Measurements from ENCODE around the gene TELO2.
"Not testable (repeated sequence)": the region's sequence is repeated elsewhere in the genome, so short reads cannot be mapped to it uniquely, and the experiment has no call there.

Gene TELO2

DNA sequence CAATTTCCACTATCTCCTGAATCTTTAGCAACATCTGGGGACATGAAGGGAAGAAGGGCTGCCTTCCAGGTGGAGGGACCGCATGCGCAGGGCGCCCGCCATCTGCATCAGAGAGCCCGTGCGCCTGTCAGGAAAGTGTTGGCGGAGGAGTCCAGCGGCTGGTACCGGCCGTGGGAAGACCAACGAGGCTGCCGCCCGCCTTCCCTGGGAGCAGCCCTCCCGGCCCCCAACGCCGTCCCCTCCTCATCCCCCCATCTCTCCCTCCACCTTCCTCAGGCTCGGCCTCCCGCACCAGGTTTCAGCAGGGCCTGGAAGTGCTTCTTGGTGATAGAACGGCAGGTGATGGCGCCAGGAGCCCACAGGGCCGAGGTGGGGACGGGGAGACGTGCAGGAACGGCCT is 27.1 kb upstream of the TELO2 start:
- DNase-seq (ENCODE audit: extremely low read depth, low read depth): no peak
- TF ChIP-seq, protein P1, sequence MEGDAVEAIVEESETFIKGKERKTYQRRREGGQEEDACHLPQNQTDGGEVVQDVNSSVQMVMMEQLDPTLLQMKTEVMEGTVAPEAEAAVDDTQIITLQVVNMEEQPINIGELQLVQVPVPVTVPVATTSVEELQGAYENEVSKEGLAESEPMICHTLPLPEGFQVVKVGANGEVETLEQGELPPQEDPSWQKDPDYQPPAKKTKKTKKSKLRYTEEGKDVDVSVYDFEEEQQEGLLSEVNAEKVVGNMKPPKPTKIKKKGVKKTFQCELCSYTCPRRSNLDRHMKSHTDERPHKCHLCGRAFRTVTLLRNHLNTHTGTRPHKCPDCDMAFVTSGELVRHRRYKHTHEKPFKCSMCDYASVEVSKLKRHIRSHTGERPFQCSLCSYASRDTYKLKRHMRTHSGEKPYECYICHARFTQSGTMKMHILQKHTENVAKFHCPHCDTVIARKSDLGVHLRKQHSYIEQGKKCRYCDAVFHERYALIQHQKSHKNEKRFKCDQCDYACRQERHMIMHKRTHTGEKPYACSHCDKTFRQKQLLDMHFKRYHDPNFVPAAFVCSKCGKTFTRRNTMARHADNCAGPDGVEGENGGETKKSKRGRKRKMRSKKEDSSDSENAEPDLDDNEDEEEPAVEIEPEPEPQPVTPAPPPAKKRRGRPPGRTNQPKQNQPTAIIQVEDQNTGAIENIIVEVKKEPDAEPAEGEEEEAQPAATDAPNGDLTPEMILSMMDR (IDR thresholded peaks at IDR 0.05; ENCODE audit: low read depth, low read length): no peak

DNA sequence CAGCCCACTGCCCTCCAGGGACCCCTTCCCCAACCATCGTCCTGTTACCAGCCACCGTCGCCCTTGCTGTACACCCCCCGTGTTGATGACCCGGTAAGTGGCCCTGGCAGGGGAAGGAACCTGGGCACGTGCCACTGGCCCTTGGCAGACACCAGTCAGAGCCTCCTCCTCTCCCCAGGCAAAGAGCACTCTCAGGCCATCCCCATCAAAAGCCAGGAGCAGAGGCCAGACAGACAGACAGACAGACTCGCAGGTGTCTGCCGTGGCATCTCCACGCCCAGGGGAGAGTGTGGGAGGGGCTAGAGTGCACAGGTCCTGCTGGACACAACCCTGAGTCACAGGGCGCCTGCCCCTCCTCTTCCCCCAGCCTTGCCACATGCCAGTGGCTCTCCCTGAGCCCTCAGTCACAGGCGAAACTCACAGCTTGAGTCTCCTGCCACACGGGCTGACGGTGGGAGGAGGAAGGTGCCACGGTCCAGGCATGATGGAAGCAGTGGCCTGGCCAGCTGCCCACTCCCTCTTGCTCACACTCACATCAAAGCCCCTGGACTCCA is 26.1 kb upstream of the TELO2 start:
- DNase-seq (ENCODE audit: extremely low read depth, low read depth): no peak
- TF ChIP-seq, protein P1 (IDR thresholded peaks at IDR 0.05; ENCODE audit: low read depth, low read length): no peak

DNA sequence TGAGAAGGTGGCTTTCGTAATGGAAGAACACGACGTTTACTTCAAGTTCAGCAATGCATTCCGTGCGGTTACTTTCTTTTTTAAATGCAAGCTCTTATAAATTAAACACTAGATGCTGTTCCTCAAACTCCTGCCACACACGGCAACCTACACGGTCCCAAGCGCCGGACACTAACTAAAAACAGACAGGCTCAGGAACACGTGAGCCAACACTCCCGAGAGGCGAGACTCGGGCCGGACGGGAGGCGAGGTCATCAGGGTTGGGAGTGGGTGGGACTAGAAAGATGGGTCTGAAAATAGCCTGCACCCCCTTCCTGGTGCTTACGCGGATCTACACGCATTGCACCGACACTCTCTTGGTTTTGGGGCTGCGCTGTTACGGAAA is 24.7 kb upstream of the TELO2 start:
- TF ChIP-seq, protein P1 (IDR thresholded peaks at IDR 0.05; ENCODE audit: low read depth, low read length): no peak
- DNase-seq (ENCODE audit: extremely low read depth, low read depth): no peak

DNA sequence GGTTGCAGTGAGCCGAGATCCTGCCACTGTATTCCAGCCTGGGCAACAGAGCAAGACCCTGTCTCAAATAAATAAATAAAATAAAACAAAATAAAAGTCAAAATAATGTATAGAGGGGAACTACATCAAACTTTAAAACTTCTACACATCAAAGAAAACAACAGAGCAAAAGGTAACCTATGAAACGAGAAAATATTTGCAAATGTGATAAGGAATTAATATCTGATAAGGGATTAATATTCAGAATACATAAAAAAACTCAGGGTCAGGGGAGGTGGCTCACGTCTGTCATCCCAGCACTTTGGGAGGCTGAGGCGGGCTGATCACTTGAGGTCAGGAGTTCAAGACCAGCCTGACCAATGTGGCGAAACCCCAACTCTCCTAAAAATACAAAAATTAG is 24.0 kb upstream of the TELO2 start:
- DNase-seq (ENCODE audit: extremely low read depth, low read depth): not testable (repeated sequence)

DNA sequence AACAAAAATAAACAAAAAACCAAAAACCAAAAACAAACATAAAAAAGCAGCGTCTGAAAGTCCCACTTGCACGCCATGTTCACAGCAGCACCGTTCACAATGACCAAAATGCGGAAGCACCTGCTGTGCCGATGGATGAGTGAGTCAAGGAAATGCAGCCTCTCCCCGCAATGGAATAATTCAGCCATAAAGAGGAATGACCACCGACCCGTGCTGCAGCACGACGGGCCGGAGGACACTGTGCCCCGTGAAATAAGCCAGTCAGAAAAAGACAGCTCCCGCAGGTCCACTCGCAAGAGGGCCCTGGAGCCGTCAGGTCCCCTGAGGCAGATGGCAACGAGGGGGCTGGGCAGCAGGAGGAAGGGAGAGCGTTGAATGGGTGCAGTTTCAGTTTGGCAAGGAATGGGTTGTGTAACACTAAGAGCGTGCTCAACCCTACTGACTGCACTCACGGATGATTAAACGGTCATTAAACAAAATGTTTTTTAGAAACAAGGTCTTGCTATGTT is 23.4 kb upstream of the TELO2 start:
- TF ChIP-seq, protein P1 (IDR thresholded peaks at IDR 0.05; ENCODE audit: low read depth, low read length): no peak
- no peak for DNase-seq (ENCODE audit: extremely low read depth, low read depth)

DNA sequence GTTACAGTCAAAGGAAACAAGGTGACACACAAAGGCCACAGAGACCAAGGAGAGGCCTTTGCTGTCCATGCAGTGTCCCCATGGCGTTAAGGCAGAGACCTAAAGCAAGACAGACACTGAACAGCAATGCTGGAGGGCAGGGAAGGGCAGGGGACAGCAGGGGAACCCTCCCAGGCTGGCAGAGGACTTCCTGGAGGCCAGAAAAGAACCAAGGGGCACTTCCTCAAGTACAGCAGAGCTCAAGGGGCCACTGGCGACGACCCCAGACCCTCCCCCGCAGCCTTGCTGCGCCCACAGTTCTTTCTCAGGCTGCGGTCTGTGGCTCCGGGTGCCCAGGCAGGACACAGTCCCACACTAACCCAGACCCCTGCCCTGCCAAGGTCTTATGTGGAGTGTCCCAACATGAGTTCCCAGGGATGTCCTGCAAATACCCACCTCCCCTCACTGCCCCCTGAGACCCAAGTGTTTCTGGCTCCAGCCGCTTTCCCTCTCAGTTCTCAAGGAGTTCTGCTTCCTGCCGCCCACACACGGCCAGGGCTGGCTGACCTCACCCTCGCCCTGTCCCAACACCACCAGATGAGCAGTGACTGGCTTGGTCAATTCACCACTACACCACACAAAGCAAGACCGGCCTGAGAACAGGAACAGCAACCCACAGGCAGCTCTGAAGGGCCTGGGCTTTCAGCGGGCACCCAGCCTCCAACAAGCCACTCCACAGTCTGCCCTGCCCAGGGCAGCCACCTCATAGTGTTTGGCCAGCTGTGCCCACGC is 22.5 kb upstream of the TELO2 start:
- TF ChIP-seq, protein P1 (IDR thresholded peaks at IDR 0.05; ENCODE audit: low read depth, low read length): no peak
- no peak for DNase-seq (ENCODE audit: extremely low read depth, low read depth)

DNA sequence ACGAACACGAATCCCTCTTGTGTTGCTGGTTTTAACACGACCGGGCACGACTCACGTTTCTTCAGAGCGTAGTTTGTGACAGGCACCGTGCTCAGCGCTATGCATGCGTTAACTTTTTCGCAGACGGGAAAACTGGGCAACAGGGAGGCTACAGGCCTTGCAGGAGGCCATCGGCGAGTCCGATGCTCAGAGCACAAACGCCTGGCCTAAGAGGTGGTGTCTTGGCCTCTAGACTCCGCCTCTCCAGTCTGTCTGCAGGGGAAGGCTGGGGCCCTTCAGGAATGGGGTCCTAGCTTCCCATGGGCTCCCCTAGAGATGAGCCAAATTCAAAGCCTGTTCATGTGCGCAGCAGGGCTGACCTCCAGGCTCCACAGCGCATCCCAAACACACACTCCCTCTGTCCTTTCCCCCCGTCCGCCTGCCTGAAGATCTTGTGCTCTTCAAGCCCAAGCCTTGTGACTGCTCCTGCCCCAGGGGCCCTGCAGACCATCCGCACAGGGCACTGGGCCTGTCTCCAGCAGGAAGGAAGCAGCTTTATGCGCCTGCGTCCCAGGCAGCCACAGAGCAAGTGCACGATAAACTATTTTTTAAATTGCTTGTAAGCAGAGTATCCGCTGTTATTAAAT is 21.5 kb upstream of the TELO2 start:
- TF ChIP-seq, protein P1 (IDR thresholded peaks at IDR 0.05; ENCODE audit: low read depth, low read length): no peak
- no peak for DNase-seq (ENCODE audit: extremely low read depth, low read depth)

All from AG09319 (cell line).